Neural progenitor cell (in vitro differentiated cells): ENCODE results near the gene PMPCA.

Experiments
- CTCF ChIP-seq: fragments of 200-600 bp; sonication (generic); IDR thresholded peaks from 2 replicates; pipeline ENCODE4 v1.5.1; 2017; ENCODE audit warnings: antibody characterized with exemption, mild to moderate bottlenecking
- EZH2 ChIP-seq: fragments of 200-600 bp; sonication (generic); IDR thresholded peaks from 2 replicates; pipeline ENCODE4 v1.6.1; 2017; ENCODE audit warnings: antibody characterized with exemption, mild to moderate bottlenecking, moderate library complexity
- EZH2phosphoT487 ChIP-seq: fragments of 200-600 bp; sonication (generic); IDR thresholded peaks from 2 replicates; pipeline ENCODE4 v1.6.1; 2017; ENCODE audit warnings: antibody characterized with exemption

GRCh38 chr9:136443687-136444086 is 33.2 kb downstream of the PMPCA start:
- TF ChIP-seq EZH2: no peak
- TF ChIP-seq EZH2phosphoT487: no peak
- no peak for TF ChIP-seq CTCF
